ENCODE measurements around the gene CIB1.
A peak's percentile ranks its signal among the peaks of the same experiment; 100 is the strongest.

Gene CIB1

DNA sequence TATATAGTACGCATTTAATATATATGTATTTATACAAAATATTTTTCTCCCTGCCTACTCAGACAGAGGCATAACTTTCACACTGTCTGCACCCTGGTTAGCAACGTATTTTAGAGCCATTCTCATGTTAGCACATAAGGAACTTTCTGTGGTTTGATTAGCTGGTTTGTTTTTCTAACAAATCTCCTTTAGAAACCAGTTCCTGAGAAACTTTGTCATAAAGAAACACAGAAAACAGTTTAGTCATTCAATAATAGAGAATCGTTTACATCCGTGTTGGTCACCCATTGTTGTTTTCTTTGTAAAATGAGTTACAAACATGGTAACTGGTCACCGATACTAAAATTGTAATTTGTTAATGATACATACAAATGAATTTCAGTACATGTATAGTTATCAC is 25.8 kb upstream of the CIB1 start:
- Histone ChIP-seq H3K9me3 (ENCODE audit: insufficient read depth, low read depth, low read length) (no peaks in the 10 kb centered on the region), H3K27me3 (ENCODE audit: insufficient read depth, low read length, poor library complexity, severe bottlenecking) (no peaks in the 10 kb centered on the region), H4K20me1 (ENCODE audit: insufficient read depth, low read length, poor library complexity, severe bottlenecking) (no peaks in the 10 kb centered on the region), H3K4me3 (ENCODE audit: low read length, poor library complexity, severe bottlenecking) (no peak overlapping the region), H3K9me2 (replicated peaks; ENCODE audit: low read depth, low read length) (no peaks in the 10 kb centered on the region), H3K79me2 (ENCODE audit: insufficient read depth, low read length) (peaks cover 10% of the 10 kb centered on the region), H2AFZ (ENCODE audit: low read length) (no peak overlapping the region), H3F3A (ENCODE audit: low read depth) (no peaks in the 10 kb centered on the region), H3K9ac (ENCODE audit: low read depth, low read length, poor library complexity, severe bottlenecking) (no peak overlapping the region), H3K4me1 (ENCODE audit: insufficient read depth, low read length, poor library complexity, severe bottlenecking) (peaks cover 7% of the 10 kb centered on the region), H3K36me3 (ENCODE audit: insufficient read depth, low read length) (no peaks in the 10 kb centered on the region), H3K4me2 (ENCODE audit: low read depth, low read length, poor library complexity, severe bottlenecking) (no peak overlapping the region)
- TF ChIP-seq EZH2phosphoT487 (IDR thresholded peaks at IDR 0.05; ENCODE audit: borderline replicate concordance) (no peak), CTCF (conservative IDR thresholded peaks at IDR 0.05; ENCODE audit: low read length) (no peak)

DNA sequence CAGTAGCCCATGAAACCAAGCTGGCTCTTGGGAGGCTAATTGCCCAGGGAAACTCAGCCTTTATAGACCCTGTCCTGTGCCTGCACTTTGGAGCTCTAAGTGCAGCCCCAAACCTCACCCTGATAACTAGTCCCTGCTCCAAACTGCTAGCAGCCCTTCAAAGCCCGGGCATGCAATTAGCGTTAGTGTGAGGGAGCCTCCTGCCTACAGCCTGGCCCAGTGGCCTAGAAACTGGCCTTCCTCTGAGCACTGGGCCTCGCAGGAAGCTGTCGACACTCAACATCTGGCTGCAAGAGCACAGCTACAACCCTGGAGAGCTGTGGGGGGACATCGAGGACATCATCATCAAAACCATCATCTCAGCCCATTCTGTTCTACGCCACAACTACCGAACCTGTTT is 24.0 kb upstream of the CIB1 start:
- H3K9ac ChIP-seq (ENCODE audit: low read depth, low read length, poor library complexity, severe bottlenecking) = no peak overlapping the region

DNA sequence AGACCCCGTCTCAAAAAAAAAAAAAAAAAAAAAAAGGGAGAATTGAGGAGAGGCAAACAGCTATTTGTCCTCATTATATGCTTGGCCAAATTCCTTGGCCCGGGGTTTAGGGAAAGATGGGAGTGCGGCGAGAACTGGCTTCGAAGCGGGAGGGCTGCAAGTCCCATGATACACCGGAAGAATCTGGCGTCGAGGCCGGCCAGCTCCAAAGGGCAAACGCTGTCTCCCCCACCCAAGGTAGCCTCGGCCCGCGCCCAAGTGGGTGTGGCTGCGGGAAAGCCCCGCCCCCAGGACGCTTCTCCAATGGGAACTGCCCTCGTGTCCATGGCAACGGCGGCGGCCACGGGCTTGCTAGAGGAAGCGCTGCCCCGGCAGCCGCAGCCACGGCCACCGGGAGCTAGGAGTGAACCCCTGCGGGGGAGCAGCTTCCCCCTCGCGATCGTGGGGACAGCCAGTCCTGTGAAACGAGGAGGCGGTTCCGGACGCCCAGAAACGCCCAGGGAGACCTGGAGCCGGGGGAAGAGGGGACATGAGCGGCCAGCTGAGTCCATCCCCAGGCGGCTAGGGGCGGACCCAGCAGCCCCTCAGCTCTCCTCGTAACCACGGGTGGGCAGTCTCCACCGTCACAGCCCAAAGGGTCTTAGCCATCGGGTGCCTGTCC is 15.6 kb upstream of the CIB1 start, which contains the start of gene TTLL13:
Gene TTLL13, plus strand, starts transcription at position 354 of the 661 bp plus-strand sequence. CDS start 1,075 bp downstream, outside the sequence.
- Histone ChIP-seq H3K9me2 (replicated peaks; ENCODE audit: low read depth, low read length) (no peaks in the 10 kb centered on the region), H3F3A (ENCODE audit: low read depth) (no peaks in the 10 kb centered on the region; the same call in 1 of the 2 replicates), H3K9me3 (ENCODE audit: insufficient read depth, low read depth, low read length) (no peaks in the 10 kb centered on the region), H3K4me2 (ENCODE audit: low read depth, low read length, poor library complexity, severe bottlenecking) (peak within 1 kb of the TSS; percentile 74), H3K36me3 (ENCODE audit: insufficient read depth, low read length) (no peaks in the 10 kb centered on the region), H3K9ac (ENCODE audit: low read depth, low read length, poor library complexity, severe bottlenecking) (no peak within 1 kb of the TSS), H3K79me2 (ENCODE audit: insufficient read depth, low read length) (no peaks in the 10 kb centered on the region), H3K27me3 (ENCODE audit: insufficient read depth, low read length, poor library complexity, severe bottlenecking) (no peaks in the 10 kb centered on the region), H4K20me1 (ENCODE audit: insufficient read depth, low read length, poor library complexity, severe bottlenecking) (no peaks in the 10 kb centered on the region), H3K4me3 (ENCODE audit: low read length, poor library complexity, severe bottlenecking) (peak within 1 kb of the TSS; percentile 59), H2AFZ (ENCODE audit: low read length) (peak within 1 kb of the TSS; percentile 75; the same call in 1 of the 2 replicates), H3K4me1 (ENCODE audit: insufficient read depth, low read length, poor library complexity, severe bottlenecking) (no peaks in the 10 kb centered on the region)
- TF ChIP-seq CTCF (conservative IDR thresholded peaks at IDR 0.05; ENCODE audit: low read length) = no peak
- no peak for TF ChIP-seq EZH2phosphoT487 (IDR thresholded peaks at IDR 0.05; ENCODE audit: borderline replicate concordance)

More for the DNA sequence above, 24.0 kb upstream of the CIB1 start:
- H3K27me3 ChIP-seq (ENCODE audit: insufficient read depth, low read length, poor library complexity, severe bottlenecking) = no peaks in the 10 kb centered on the region
- no peak overlapping the region for H2AFZ ChIP-seq (ENCODE audit: low read length)
- H3K36me3 ChIP-seq (ENCODE audit: insufficient read depth, low read length) = no peaks in the 10 kb centered on the region
- no peaks in the 10 kb centered on the region for H3K79me2 ChIP-seq (ENCODE audit: insufficient read depth, low read length)
- no peaks in the 10 kb centered on the region for H3K4me1 ChIP-seq (ENCODE audit: insufficient read depth, low read length, poor library complexity, severe bottlenecking)
- no peaks in the 10 kb centered on the region for H4K20me1 ChIP-seq (ENCODE audit: insufficient read depth, low read length, poor library complexity, severe bottlenecking)
- H3K4me2 ChIP-seq (ENCODE audit: low read depth, low read length, poor library complexity, severe bottlenecking) = no peak overlapping the region
- no peaks in the 10 kb centered on the region for H3K9me3 ChIP-seq (ENCODE audit: insufficient read depth, low read depth, low read length)
- TF ChIP-seq EZH2phosphoT487 (IDR thresholded peaks at IDR 0.05; ENCODE audit: borderline replicate concordance) (no peak), CTCF (conservative IDR thresholded peaks at IDR 0.05; ENCODE audit: low read length) (no peak)
- no peak overlapping the region for H3K4me3 ChIP-seq (ENCODE audit: low read length, poor library complexity, severe bottlenecking)
- H3K9me2 ChIP-seq (replicated peaks; ENCODE audit: low read depth, low read length) = no peaks in the 10 kb centered on the region
- no peaks in the 10 kb centered on the region for H3F3A ChIP-seq (ENCODE audit: low read depth)
